Activated CD4-positive, alpha-beta memory T cell treated with anti-CD3 and anti-CD28 coated beads for 36 hours (primary cell): ENCODE measurements around the gene ASB18. TPM values are rescaled to one million over a fixed set of nuclear protein-coding genes. Genes with fewer than 3 reads are reported as not detected.
"Not testable (repeated sequence)": the region's sequence is repeated elsewhere in the genome, so short reads cannot be mapped to it uniquely, and the experiment has no call there.

Source experiments
- CTCF ChIA-PET: fragments of 350-600 bp; sonication (Branson Sonifier 250); formaldehyde crosslinking; loops from one replicate; lab custom pipeline; 2021; ENCODE audit warnings: antibody characterized with exemption, inconsistent platforms; lab: Charles Lee
- POLR2A ChIA-PET: fragments of 350-600 bp; sonication (Branson Sonifier 250); formaldehyde crosslinking; loops from one replicate; lab custom pipeline; 2021; ENCODE audit warnings: antibody characterized with exemption; lab: Charles Lee
- DNase-seq: peaks from one replicate; pipeline ENCODE4 v3.0.0-alpha.2; 2020
- H3K27ac Mint-ChIP-seq: one replicate; pipeline ENCODE4 v1.8.0; 2021; ENCODE audit warnings: mixed read lengths
- H3K27me3 Mint-ChIP-seq: one replicate; pipeline ENCODE4 v1.8.0; 2021; ENCODE audit warnings: mixed read lengths
- H3K36me3 Mint-ChIP-seq: one replicate; pipeline ENCODE4 v1.8.0; 2021; ENCODE audit warnings: mixed read lengths
- H3K4me1 Mint-ChIP-seq: one replicate; pipeline ENCODE4 v1.8.0; 2021; ENCODE audit warnings: low read depth, mixed read lengths
- H3K4me3 Mint-ChIP-seq: one replicate; pipeline ENCODE4 v1.8.0; 2021; ENCODE audit warnings: mild to moderate bottlenecking, mixed read lengths
- H3K9me3 Mint-ChIP-seq: one replicate; pipeline ENCODE4 v1.8.0; 2021; ENCODE audit warnings: mixed read lengths
- intact Hi-C: fragments of 100-400 bp; cut with micrococcal nuclease; formaldehyde crosslinking; loops from one replicate; pipeline ENCODE4 v1.15.1; 2023
- total RNA-seq, 2 experiments: library from RNA; stranded (reverse); gene quantifications; one replicate each; pipeline ENCODE4 v1.2.3, GENCODE V29; 2021

Gene ASB18
- total RNA-seq, 2 experiments from 2014 or later = not detected

GRCh38 chr2:236294647-236295046, 30.4 kb upstream of the ASB18 start:
- Mint-ChIP-seq H3K4me1 (no peaks in the 10 kb centered on the region), H3K36me3 (no peaks in the 10 kb centered on the region), H3K9me3 (no peaks in the 10 kb centered on the region), H3K27ac (no peak overlapping the region), H3K4me3 (no peak overlapping the region), H3K27me3 (peaks cover 10% of the 10 kb centered on the region)
- no peak for DNase-seq
- POLR2A ChIA-PET = no interaction called here
- intact Hi-C loops = no loop called here
- CTCF ChIA-PET = no interaction called here

- no peaks in the 10 kb centered on the region for H3K9me3 Mint-ChIP-seq
- no peaks in the 10 kb centered on the region for H3K36me3 Mint-ChIP-seq
- H3K27ac Mint-ChIP-seq = no peak overlapping the region
- CTCF ChIA-PET = no interaction called here
- no peak for DNase-seq
- H3K27me3 Mint-ChIP-seq = peaks cover 17% of the 10 kb centered on the region
- H3K4me1 Mint-ChIP-seq = no peaks in the 10 kb centered on the region
- POLR2A ChIA-PET = no interaction called here
- intact Hi-C loops = no loop called here
- H3K4me3 Mint-ChIP-seq = no peak overlapping the region
Measured at GRCh38 chr2:236293241-236293810, 29.1 kb upstream of the ASB18 start.

- Mint-ChIP-seq H3K27me3 (peaks cover 22% of the 10 kb centered on the region), H3K9me3 (no peaks in the 10 kb centered on the region), H3K27ac (no peak overlapping the region), H3K4me1 (no peaks in the 10 kb centered on the region), H3K4me3 (no peak overlapping the region), H3K36me3 (no peaks in the 10 kb centered on the region)
- ChIA-PET CTCF (no interaction called here), POLR2A (no interaction called here)
- no peak for DNase-seq
- intact Hi-C loops = no loop called here
Measured at GRCh38 chr2:236291911-236292310, 27.7 kb upstream of the ASB18 start.

- H3K9me3 Mint-ChIP-seq = no peaks in the 10 kb centered on the region
- peaks cover 22% of the 10 kb centered on the region for H3K27me3 Mint-ChIP-seq
- ChIA-PET CTCF (no interaction called here), POLR2A (no interaction called here)
- H3K4me3 Mint-ChIP-seq = no peak overlapping the region
- DNase-seq = no peak
- H3K36me3 Mint-ChIP-seq = no peaks in the 10 kb centered on the region
- H3K4me1 Mint-ChIP-seq = no peaks in the 10 kb centered on the region
- H3K27ac Mint-ChIP-seq = no peak overlapping the region
- intact Hi-C loops = no loop called here
Measured at GRCh38 chr2:236291476-236291875, 27.3 kb upstream of the ASB18 start.

GRCh38 chr2:236290742-236291425, 26.7 kb upstream of the ASB18 start:
- Mint-ChIP-seq H3K4me3 (no peak overlapping the region), H3K4me1 (no peaks in the 10 kb centered on the region), H3K36me3 (no peaks in the 10 kb centered on the region), H3K27ac (no peak overlapping the region), H3K9me3 (no peaks in the 10 kb centered on the region), H3K27me3 (peaks cover 20% of the 10 kb centered on the region)
- ChIA-PET CTCF (no interaction called here), POLR2A (no interaction called here)
- intact Hi-C loops = no loop called here
- DNase-seq = no peak

- ChIA-PET POLR2A (no interaction called here), CTCF (no interaction called here)
- no peaks in the 10 kb centered on the region for H3K36me3 Mint-ChIP-seq
- H3K4me3 Mint-ChIP-seq = no peak overlapping the region
- no peak overlapping the region for H3K27ac Mint-ChIP-seq
- intact Hi-C loops = no loop called here
- DNase-seq = no peak
- no peaks in the 10 kb centered on the region for H3K4me1 Mint-ChIP-seq
- H3K27me3 Mint-ChIP-seq = peaks cover 17% of the 10 kb centered on the region
- no peaks in the 10 kb centered on the region for H3K9me3 Mint-ChIP-seq
Measured at GRCh38 chr2:236289766-236290462, 25.7 kb upstream of the ASB18 start.

- H3K4me3 Mint-ChIP-seq, H3K4me1 Mint-ChIP-seq, H3K36me3 Mint-ChIP-seq, intact Hi-C loops, H3K9me3 Mint-ChIP-seq, CTCF ChIA-PET, POLR2A ChIA-PET, DNase-seq, H3K27ac Mint-ChIP-seq: not testable (repeated sequence)
- H3K27me3 Mint-ChIP-seq = peaks cover 17% of the 10 kb centered on the region
Measured at GRCh38 chr2:236288373-236288772, 24.2 kb upstream of the ASB18 start.

- no peak overlapping the region for H3K27ac Mint-ChIP-seq
- H3K27me3 Mint-ChIP-seq = peaks cover 19% of the 10 kb centered on the region
- H3K9me3 Mint-ChIP-seq = no peaks in the 10 kb centered on the region
- no peaks in the 10 kb centered on the region for H3K36me3 Mint-ChIP-seq
- no peak for DNase-seq
- intact Hi-C loops = no loop called here
- no peak overlapping the region for H3K4me3 Mint-ChIP-seq
- CTCF ChIA-PET = no interaction called here
- POLR2A ChIA-PET = no interaction called here
- no peaks in the 10 kb centered on the region for H3K4me1 Mint-ChIP-seq
Measured at GRCh38 chr2:236287656-236288055, 23.4 kb upstream of the ASB18 start.

- no peaks in the 10 kb centered on the region for H3K36me3 Mint-ChIP-seq
Measured at GRCh38 chr2:236286873-236287545, 22.8 kb upstream of the ASB18 start.

GRCh38 chr2:236284208-236284607, 20.0 kb upstream of the ASB18 start:
- no peak overlapping the region for H3K27ac Mint-ChIP-seq
- POLR2A ChIA-PET = no interaction called here
- no peak overlapping the region for H3K4me3 Mint-ChIP-seq
- DNase-seq = no peak
- intact Hi-C loops = no loop called here
- no peaks in the 10 kb centered on the region for H3K4me1 Mint-ChIP-seq
- peaks cover 24% of the 10 kb centered on the region for H3K27me3 Mint-ChIP-seq
- no peaks in the 10 kb centered on the region for H3K9me3 Mint-ChIP-seq
- H3K36me3 Mint-ChIP-seq = no peaks in the 10 kb centered on the region
- CTCF ChIA-PET = no interaction called here

More at GRCh38 chr2:236286873-236287545, 22.8 kb upstream of the ASB18 start:
- no peaks in the 10 kb centered on the region for H3K9me3 Mint-ChIP-seq
- ChIA-PET CTCF (no interaction called here), POLR2A (no interaction called here)
- H3K27ac Mint-ChIP-seq = no peak overlapping the region
- no peak for DNase-seq
- intact Hi-C loops = no loop called here
- no peak overlapping the region for H3K4me3 Mint-ChIP-seq
- peaks cover 24% of the 10 kb centered on the region for H3K27me3 Mint-ChIP-seq
- H3K4me1 Mint-ChIP-seq = no peaks in the 10 kb centered on the region

GRCh38 chr2:236282406-236282805, 18.2 kb upstream of the ASB18 start:
- no peaks in the 10 kb centered on the region for H3K36me3 Mint-ChIP-seq
- DNase-seq = no peak
- H3K4me3 Mint-ChIP-seq = no peak overlapping the region
- H3K4me1 Mint-ChIP-seq = no peaks in the 10 kb centered on the region
- POLR2A ChIA-PET = no interaction called here
- no peak overlapping the region for H3K27ac Mint-ChIP-seq
- CTCF ChIA-PET = no interaction called here
- intact Hi-C loops = no loop called here
- no peaks in the 10 kb centered on the region for H3K9me3 Mint-ChIP-seq
- H3K27me3 Mint-ChIP-seq = peaks cover 24% of the 10 kb centered on the region

GRCh38 chr2:236281423-236281822, 17.2 kb upstream of the ASB18 start:
- Mint-ChIP-seq H3K27ac (no peak overlapping the region), H3K36me3 (no peaks in the 10 kb centered on the region), H3K4me3 (no peak overlapping the region), H3K4me1 (no peaks in the 10 kb centered on the region), H3K27me3 (peaks cover 26% of the 10 kb centered on the region), H3K9me3 (no peaks in the 10 kb centered on the region)
- no peak for DNase-seq
- intact Hi-C loops = no loop called here
- POLR2A ChIA-PET = no interaction called here
- CTCF ChIA-PET = no interaction called here
